NK-92 treated with Interleukin-12 subunit alpha and Interleukin-12 subunit beta, amount 100 ng/mL, for 24 hours (cell line): Measurements from ENCODE around the gene PRSS16.

Experiments
- DNase-seq: peaks from one replicate; lab custom pipeline; 2025; lab: John Stamatoyannopoulos, UW

The PRSS16 gene

DNA sequence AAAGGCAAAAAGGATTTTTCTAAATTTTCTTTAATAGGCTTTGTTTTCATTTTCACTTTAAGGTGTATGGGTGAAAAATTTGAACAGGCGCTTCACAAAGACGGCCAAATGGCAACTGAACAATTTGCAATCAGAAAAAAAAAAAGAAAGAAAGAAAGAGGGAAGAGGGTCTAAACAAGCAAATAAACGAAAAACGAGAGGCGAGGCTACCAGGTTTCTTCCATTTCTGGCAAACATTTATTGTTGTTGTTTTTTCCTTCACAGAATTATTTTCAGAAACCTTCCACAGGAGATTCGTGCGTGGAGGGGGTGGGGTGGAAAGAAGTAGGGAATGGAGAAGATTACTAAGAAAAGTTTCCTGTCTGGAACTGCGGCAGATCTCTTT is 40.2 kb downstream of the PRSS16 start:
- no peak for DNase-seq

- DNase-seq, result no peak
Measured at GRCh38 chr6:27288136-27289044, 40.9 kb downstream of the PRSS16 start.

GRCh38 chr6:27290065-27290849 is 42.8 kb downstream of the PRSS16 start:
- no peak for DNase-seq

GRCh38 chr6:27290850-27291208 is 43.3 kb downstream of the PRSS16 start:
- no peak for DNase-seq

- no peak for DNase-seq
Measured at GRCh38 chr6:27293436-27294098, 46.1 kb downstream of the PRSS16 start.

DNA sequence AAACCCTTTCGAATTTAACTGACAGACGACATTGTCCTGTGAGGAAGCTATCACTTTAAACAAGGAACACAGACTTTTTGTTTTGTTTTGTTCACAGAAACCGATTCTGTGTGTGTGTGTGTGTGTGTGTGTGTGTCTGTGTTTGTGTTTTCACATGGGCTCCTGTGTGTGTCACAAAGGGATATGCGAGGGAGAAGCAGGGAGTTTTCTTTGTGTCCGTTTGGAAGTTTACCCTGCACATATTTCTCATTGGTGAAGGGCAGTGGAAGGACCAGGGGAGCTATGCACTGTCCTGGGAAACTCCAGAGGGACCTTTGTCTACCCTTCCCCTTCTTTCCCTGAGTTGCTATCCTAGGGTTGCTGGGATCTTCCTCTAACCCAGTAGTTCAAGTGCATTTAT is 46.9 kb downstream of the PRSS16 start:
- no peak for DNase-seq

- DNase-seq, result no peak
Measured at GRCh38 chr6:27295301-27296079, 48.0 kb downstream of the PRSS16 start.

GRCh38 chr6:27296106-27296783 is 48.7 kb downstream of the PRSS16 start:
- DNase-seq, result no peak

GRCh38 chr6:27297484-27297856 is 50.0 kb downstream of the PRSS16 start:
- DNase-seq, result no peak

DNA sequence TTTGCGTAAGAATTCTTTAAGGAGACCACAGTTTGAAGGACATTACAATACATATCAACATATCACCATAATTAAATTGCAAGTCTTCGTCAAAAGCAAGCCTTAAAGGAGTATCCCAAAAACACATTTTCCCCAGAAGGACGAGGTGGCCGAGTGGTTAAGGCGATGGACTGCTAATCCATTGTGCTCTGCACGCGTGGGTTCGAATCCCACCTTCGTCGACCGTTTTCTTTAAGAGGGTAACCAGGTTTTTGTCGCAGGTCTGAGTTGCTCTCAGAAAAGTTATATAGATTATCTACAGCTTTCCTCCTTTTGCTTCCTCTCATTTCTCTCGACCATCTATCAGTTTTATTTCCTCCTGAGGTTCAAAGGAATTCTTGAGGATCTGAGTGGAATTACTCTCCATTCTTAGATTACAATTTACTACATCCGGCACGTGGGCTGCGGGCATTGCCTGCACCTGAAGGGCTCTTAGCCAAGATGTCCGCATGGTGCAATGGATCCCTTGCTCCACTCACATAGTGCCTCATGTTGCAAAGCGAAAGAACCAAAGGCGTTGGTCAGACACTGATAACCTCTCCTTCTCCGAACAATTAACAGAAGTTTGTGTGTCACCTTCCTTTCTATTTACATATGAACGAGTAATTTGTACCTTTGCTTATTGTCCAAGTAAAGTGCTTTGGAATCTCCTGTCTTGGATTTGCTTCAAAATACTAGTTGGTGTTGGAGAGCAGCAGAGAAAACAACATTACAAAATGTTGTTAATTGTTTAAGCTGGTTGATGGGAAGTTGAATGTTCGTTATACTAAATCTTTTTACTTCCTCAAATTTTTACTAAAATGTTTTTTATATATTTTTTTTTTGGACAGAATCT is 50.6 kb downstream of the PRSS16 start:
- no peak for DNase-seq

GRCh38 chr6:27303613-27304272 is 56.2 kb downstream of the PRSS16 start:
- DNase-seq, result no peak
